Measurements from ENCODE around the gene SPN.

GRCh38 chr16:29698484-29699323 is 35.7 kb downstream of the SPN start:
- TF ChIP-seq CTCF (IDR thresholded peaks at IDR 0.05; ENCODE audit: low read depth, low read length) = no peak
- TF ChIP-seq POLR2A (IDR thresholded peaks at IDR 0.05; ENCODE audit: extremely low read depth, insufficient read length) = no peak
- no peak for TF ChIP-seq MAX (IDR thresholded peaks at IDR 0.05; ENCODE audit: low read depth, low read length)

All from NB4 (cell line).